ENCODE measurements around the gene REELD1. TPM values are rescaled to one million over a fixed set of nuclear protein-coding genes. Genes with fewer than 3 reads are reported as not detected.

Gene REELD1
- total RNA-seq, 2 donors from 2014 or later, result 1.1 to 12.8 TPM

- 76% methylated on average over 8 of the region's 8 CpGs for WGBS
- no peak for DNase-seq (ENCODE audit: low spot score)
- Histone ChIP-seq H3K4me3 (no peak overlapping the region), H3K27ac (no peak overlapping the region), H3K9me3 (no peaks in the 10 kb centered on the region), H3K27me3 (replicated peaks; ENCODE audit: insufficient read depth) (no peaks in the 10 kb centered on the region), H3K36me3 (no peaks in the 10 kb centered on the region), H3K4me1 (replicated peaks) (no peaks in the 10 kb centered on the region)
- intact Hi-C loops (cut with DNase I), result no loop called here
- TF ChIP-seq CTCF (IDR thresholded peaks at IDR 0.05), result no peak
- TF ChIP-seq POLR2AphosphoS5 (IDR thresholded peaks at IDR 0.05), result no peak
- TF ChIP-seq POLR2A (IDR thresholded peaks at IDR 0.05), result no peak
Observed at GRCh38 chr4:146222313-146222712, 8.0 kb downstream of the REELD1 start.

- Histone ChIP-seq H3K36me3 (no peaks in the 10 kb centered on the region), H3K27me3 (replicated peaks; ENCODE audit: insufficient read depth) (no peaks in the 10 kb centered on the region), H3K4me3 (no peak overlapping the region), H3K27ac (no peak overlapping the region), H3K9me3 (no peaks in the 10 kb centered on the region), H3K4me1 (replicated peaks) (no peaks in the 10 kb centered on the region)
- intact Hi-C loops (cut with DNase I), result no loop called here
- DNase-seq (ENCODE audit: low spot score), result no peak
- no peak for TF ChIP-seq POLR2AphosphoS5 (IDR thresholded peaks at IDR 0.05)
- TF ChIP-seq POLR2A (IDR thresholded peaks at IDR 0.05), result no peak
- TF ChIP-seq CTCF (IDR thresholded peaks at IDR 0.05), result no peak
- 32% methylated on average over 8 of the region's 8 CpGs for WGBS
Observed at GRCh38 chr4:146224326-146224966, 10.1 kb downstream of the REELD1 start.

GRCh38 chr4:146229406-146229805 lies 15.1 kb downstream of the REELD1 start:
- DNase-seq (ENCODE audit: low spot score), result no peak
- Histone ChIP-seq H3K27ac (no peak overlapping the region), H3K9me3 (no peaks in the 10 kb centered on the region), H3K4me1 (replicated peaks) (no peaks in the 10 kb centered on the region), H3K4me3 (no peak overlapping the region), H3K27me3 (replicated peaks; ENCODE audit: insufficient read depth) (no peaks in the 10 kb centered on the region), H3K36me3 (no peaks in the 10 kb centered on the region)
- no peak for TF ChIP-seq CTCF (IDR thresholded peaks at IDR 0.05)
- TF ChIP-seq POLR2AphosphoS5 (IDR thresholded peaks at IDR 0.05), result no peak
- TF ChIP-seq POLR2A (IDR thresholded peaks at IDR 0.05), result no peak
- intact Hi-C loops (cut with DNase I), result no loop called here

GRCh38 chr4:146232131-146232722 lies 17.9 kb downstream of the REELD1 start:
- no peak for DNase-seq (ENCODE audit: low spot score)
- H3K4me1 ChIP-seq (replicated peaks), result no peaks in the 10 kb centered on the region
- TF ChIP-seq POLR2A (IDR thresholded peaks at IDR 0.05) (no peak), POLR2AphosphoS5 (IDR thresholded peaks at IDR 0.05) (no peak), CTCF (IDR thresholded peaks at IDR 0.05) (no peak)
- H3K4me3 ChIP-seq, result no peak overlapping the region
- H3K36me3 ChIP-seq, result no peaks in the 10 kb centered on the region
- H3K27me3 ChIP-seq (replicated peaks; ENCODE audit: insufficient read depth), result no peaks in the 10 kb centered on the region
- H3K27ac ChIP-seq, result no peak overlapping the region
- intact Hi-C loops (cut with DNase I), result no loop called here
- 78% methylated on average over 1 of the region's 1 CpG for WGBS
- H3K9me3 ChIP-seq, result no peaks in the 10 kb centered on the region

- TF ChIP-seq POLR2AphosphoS5 (IDR thresholded peaks at IDR 0.05), result no peak
- TF ChIP-seq POLR2A (IDR thresholded peaks at IDR 0.05), result no peak
- no peak for TF ChIP-seq CTCF (IDR thresholded peaks at IDR 0.05)
- intact Hi-C loops (cut with DNase I), result no loop called here
- no peak overlapping the region for H3K4me3 ChIP-seq
- H3K36me3 ChIP-seq, result no peaks in the 10 kb centered on the region
- H3K27ac ChIP-seq, result no peak overlapping the region
- DNase-seq (ENCODE audit: low spot score), result no peak
- H3K27me3 ChIP-seq (replicated peaks; ENCODE audit: insufficient read depth), result no peaks in the 10 kb centered on the region
- H3K4me1 ChIP-seq (replicated peaks), result no peaks in the 10 kb centered on the region
- H3K9me3 ChIP-seq, result no peaks in the 10 kb centered on the region
- WGBS, result 81% methylated on average over 8 of the region's 8 CpGs
Observed at GRCh38 chr4:146235654-146236177, 21.4 kb downstream of the REELD1 start.
